H9 (cell line): Measurements from ENCODE around the gene ZFP57. TPM values are rescaled to one million over a fixed set of nuclear protein-coding genes. Genes with fewer than 3 reads are reported as not detected.

Experiments
- DNase-seq: peaks from one replicate; pipeline ENCODE4 v3.0.0-alpha.2; 2017
- H2AFZ ChIP-seq: one replicate; pipeline ENCODE4 v1.6.1; 2013; ENCODE audit warnings: mild to moderate bottlenecking, low read length, control low read depth, moderate library complexity
- H2AK5ac ChIP-seq: 2 replicates; pipeline ENCODE4 v1.6.1; 2013; ENCODE audit warnings: low read length, control low read depth, mixed read lengths; ENCODE audit not compliant: insufficient read length
- H2BK120ac ChIP-seq: one replicate; pipeline ENCODE4 v1.6.1; 2013; ENCODE audit warnings: low read depth, mild to moderate bottlenecking, low read length, control low read depth, inconsistent platforms; ENCODE audit not compliant: poor library complexity, severe bottlenecking
- H2BK12ac ChIP-seq: 2 replicates; pipeline ENCODE4 v1.6.1; 2013; ENCODE audit warnings: low read length, control low read depth, mixed read lengths, low read depth; ENCODE audit not compliant: insufficient read length
- H2BK15ac ChIP-seq: 2 replicates; pipeline ENCODE4 v1.6.1; 2013; ENCODE audit warnings: low read depth, low read length, control low read depth
- H2BK20ac ChIP-seq: one replicate; pipeline ENCODE4 v1.6.1; 2013; ENCODE audit warnings: low read depth, mild to moderate bottlenecking, low read length, control low read depth, inconsistent platforms; ENCODE audit not compliant: poor library complexity, severe bottlenecking
- H2BK5ac ChIP-seq: 2 replicates; pipeline ENCODE4 v1.6.1; 2013; ENCODE audit warnings: low read length, control low read depth, mixed read lengths; ENCODE audit not compliant: insufficient read length
- H3K14ac ChIP-seq: 2 replicates; pipeline ENCODE4 v1.6.1; 2013; ENCODE audit warnings: low read length, control low read depth; ENCODE audit not compliant: insufficient read depth
- H3K18ac ChIP-seq: 2 replicates; pipeline ENCODE4 v1.6.1; 2013; ENCODE audit warnings: low read depth, mild to moderate bottlenecking, mixed read lengths, low read length, control low read depth; ENCODE audit not compliant: insufficient read length
- H3K23ac ChIP-seq: 2 replicates; pipeline ENCODE4 v1.6.1; 2013; ENCODE audit warnings: low read length, control low read depth, mixed read lengths, low read depth; ENCODE audit not compliant: insufficient read length
- H3K23me2 ChIP-seq: 2 replicates; pipeline ENCODE4 v1.6.1; 2013; ENCODE audit warnings: low read depth, mild to moderate bottlenecking, mixed read lengths, low read length, control low read depth; ENCODE audit not compliant: insufficient read length, poor library complexity, severe bottlenecking
- H3K27ac ChIP-seq: 2 replicates; pipeline ENCODE4 v1.5.1; 2013; ENCODE audit warnings: low read length, control low read depth, mixed read lengths, low read depth; ENCODE audit not compliant: insufficient read length
- H3K27me3 ChIP-seq: 2 replicates; pipeline ENCODE4 v1.6.1; 2013; ENCODE audit warnings: low read length, control low read depth, inconsistent platforms; ENCODE audit not compliant: insufficient read depth
- H3K4ac ChIP-seq: 2 replicates; pipeline ENCODE4 v1.6.1; 2013; ENCODE audit warnings: low read depth, mild to moderate bottlenecking, control low read depth, inconsistent platforms, low read length, moderate library complexity
- H3K4me1 ChIP-seq: 2 replicates; pipeline ENCODE4 v1.6.1; 2013; ENCODE audit warnings: low read length, control low read depth, inconsistent platforms; ENCODE audit not compliant: insufficient read depth
- H3K4me2 ChIP-seq: 2 replicates; pipeline ENCODE4 v1.6.1; 2013; ENCODE audit warnings: low read length, control low read depth, mixed read lengths; ENCODE audit not compliant: insufficient read length, insufficient read depth
- H3K56ac ChIP-seq: 2 replicates; pipeline ENCODE4 v1.6.1; 2013; ENCODE audit warnings: low read depth, mild to moderate bottlenecking, mixed read lengths, low read length, control low read depth; ENCODE audit not compliant: insufficient read length
- H3K79me1 ChIP-seq: 2 replicates; pipeline ENCODE4 v1.6.1; 2013; ENCODE audit warnings: low read depth, mild to moderate bottlenecking, moderate library complexity, low read length, control low read depth, inconsistent platforms; ENCODE audit not compliant: insufficient read depth, poor library complexity, severe bottlenecking
- H3K79me2 ChIP-seq: 2 replicates; pipeline ENCODE4 v1.6.1; 2013; ENCODE audit warnings: low read length, control low read depth, inconsistent platforms; ENCODE audit not compliant: insufficient read depth
- H3K9ac ChIP-seq: 2 replicates; pipeline ENCODE4 v1.6.1; 2013; ENCODE audit warnings: low read length, control low read depth, mixed read lengths; ENCODE audit not compliant: insufficient read length; ENCODE audit errors: extremely low read depth
- H3K9me3 ChIP-seq: one replicate; pipeline ENCODE4 v1.6.1; 2013; ENCODE audit warnings: low read depth, low read length, inconsistent platforms; ENCODE audit not compliant: control insufficient read depth
- H3T11ph ChIP-seq: one replicate; pipeline ENCODE4 v1.6.1; 2013; ENCODE audit warnings: mild to moderate bottlenecking, low read length, control low read depth, inconsistent platforms
- H4K20me1 ChIP-seq: one replicate; pipeline ENCODE4 v1.6.1; 2013; ENCODE audit not compliant: control insufficient read depth, insufficient read length, insufficient read depth
- H4K5ac ChIP-seq: 2 replicates; pipeline ENCODE4 v1.6.1; 2013; ENCODE audit warnings: low read depth, mild to moderate bottlenecking, mixed read lengths, low read length, control low read depth; ENCODE audit not compliant: insufficient read length
- H4K8ac ChIP-seq: replicated peaks from 2 replicates; pipeline ENCODE4 v1.6.1; 2013; ENCODE audit warnings: low read length, control low read depth, mixed read lengths, low read depth; ENCODE audit not compliant: insufficient read length
- H4K91ac ChIP-seq: 2 replicates; pipeline ENCODE4 v1.6.1; 2013; ENCODE audit warnings: low read depth, mild to moderate bottlenecking, moderate library complexity, mixed read lengths, low read length, control low read depth; ENCODE audit not compliant: insufficient read length
- H3K27ac Mint-ChIP-seq, 3 experiments: 2 replicates in 2 of 3; 3 replicates in 1 of 3; pipeline ENCODE4 v1.8.0; 2020 to 2021; ENCODE audit warnings: mixed read lengths in 3 of 3, mild to moderate bottlenecking in 1 of 3, moderate library complexity in 1 of 3
- H3K27me3 Mint-ChIP-seq: 2 replicates; pipeline ENCODE4 v1.8.0; 2021; ENCODE audit warnings: low read depth, mild to moderate bottlenecking, moderate library complexity, mixed read lengths
- H3K36me3 Mint-ChIP-seq, 3 experiments: 2 replicates in 2 of 3; 3 replicates in 1 of 3; pipeline ENCODE4 v1.8.0; 2020 to 2021; ENCODE audit warnings: low read depth in 3 of 3, mixed read lengths in 3 of 3; ENCODE audit not compliant: insufficient read depth in 1 of 3
- H3K4me1 Mint-ChIP-seq, 2 experiments: 2 replicates each; pipeline ENCODE4 v1.8.0; 2020; ENCODE audit warnings: mixed read lengths in 2 of 2
- H3K4me3 Mint-ChIP-seq, 2 experiments: 2 replicates in 1 of 2; 3 replicates in 1 of 2; pipeline ENCODE4 v1.8.0; 2020 to 2021; ENCODE audit warnings: mild to moderate bottlenecking in 2 of 2, mixed read lengths in 2 of 2, moderate library complexity in 1 of 2
- H3K9me3 Mint-ChIP-seq, 2 experiments: 2 replicates in 1 of 2; 3 replicates in 1 of 2; pipeline ENCODE4 v1.8.0; 2020; ENCODE audit warnings: mild to moderate bottlenecking in 2 of 2, mixed read lengths in 2 of 2, moderate library complexity in 1 of 2
- CTCF ChIP-seq: fragments of 200-600 bp; sonication (generic); conservative IDR thresholded peaks from 3 replicates; pipeline ENCODE4 v1.8.0; 2021; ENCODE audit warnings: antibody characterized with exemption, mild to moderate bottlenecking
- WGBS: extraction: QIAGEN DNeasy Blood & Tissue Kit; methylation state at CpG from one replicate; pipeline ENCODE4 v1.1.7; 2013; ENCODE audit warnings: missing lambda C conversion rate, low lambda C conversion rate, mixed read lengths; ENCODE audit not compliant: insufficient read length; ENCODE audit errors: extremely low coverage; 5-methylcytosine and 5-hydroxymethylcytosine counted together
- total RNA-seq: library from RNA; stranded (reverse); gene quantifications from 2 replicates; pipeline ENCODE4 v1.2.1, GENCODE V29; 2021

The ZFP57 gene
- total RNA-seq, 1 experiment from 2014 or later: 1.7 TPM

GRCh38 chr6:29647927-29648642 lies 32.9 kb downstream of the ZFP57 start:
- no peak overlapping the region for H2BK120ac ChIP-seq
- H2BK5ac ChIP-seq: no peak overlapping the region
- H3K79me1 ChIP-seq: no peaks in the 10 kb centered on the region
- no peak overlapping the region for H2BK12ac ChIP-seq
- no peaks in the 10 kb centered on the region for H3K23me2 ChIP-seq
- H3T11ph ChIP-seq: no peak overlapping the region
- no peak overlapping the region for H3K4me3 Mint-ChIP-seq
- no peak overlapping the region for H3K14ac ChIP-seq
- no peaks in the 10 kb centered on the region for H3K9me3 ChIP-seq
- no peak overlapping the region for H3K23ac ChIP-seq
- H3K18ac ChIP-seq: no peak overlapping the region
- peaks cover 21 to 23% of the 10 kb centered on the region in 2 experiments for H3K4me1 Mint-ChIP-seq
- H3K4me2 ChIP-seq: no peak overlapping the region
- peak; percentile 87 for TF ChIP-seq CTCF
- H3K27ac Mint-ChIP-seq: peak overlapping the region in 1 of 3 experiments; percentile 27; a peak in 1 of 7 replicates
- no peak overlapping the region for H2BK20ac ChIP-seq
- H3K56ac ChIP-seq: no peak overlapping the region
- no peak overlapping the region for H4K91ac ChIP-seq
- H2AFZ ChIP-seq: no peak overlapping the region
- no peak overlapping the region for H2AK5ac ChIP-seq
- no peak overlapping the region for H3K9ac ChIP-seq
- no peak overlapping the region for H3K27ac ChIP-seq
- no peak overlapping the region for H3K4ac ChIP-seq
- no CpG with 5 or more reads among the region's 23 CpGs for WGBS
- no peak overlapping the region for H2BK15ac ChIP-seq
- DNase-seq: no peak
- H3K9me3 Mint-ChIP-seq: no peaks in the 10 kb centered on the region
- no peak overlapping the region for H4K8ac ChIP-seq
- no peak overlapping the region for H4K5ac ChIP-seq
- H4K20me1 ChIP-seq: no peaks in the 10 kb centered on the region
- H3K27me3 ChIP-seq: no peaks in the 10 kb centered on the region
- H3K27me3 Mint-ChIP-seq: no peaks in the 10 kb centered on the region
- H3K36me3 Mint-ChIP-seq: no peaks in the 10 kb centered on the region
- H3K4me1 ChIP-seq: peaks cover 2% of the 10 kb centered on the region; the same call in 1 of the 2 replicates
- H3K79me2 ChIP-seq: no peaks in the 10 kb centered on the region
